Right lung (tissue), 10 donors: ENCODE results near the gene SMAD9. TPM values are rescaled to one million over a fixed set of nuclear protein-coding genes. Genes with fewer than 3 reads are reported as not detected.
A peak's percentile ranks its signal among the peaks of the same experiment; 100 is the strongest.

ENCODE experiments used
- DNase-seq, 2 donors: peaks; one replicate each; pipeline ENCODE4 v3.0.0-alpha.2; 2013
- long read RNA-seq, 8 donors: transcript quantifications; one replicate each; lab custom pipeline, GENCODE V29; 2026
- polyA plus RNA-seq, 5 donors: library from polyadenylated mRNA; unstranded; fragments of 120-200 nt; gene quantifications; one replicate each; pipeline versions ENCODE4 v1.2.1 to v1.2.3, GENCODE V29; 2013; ENCODE audit warnings: inconsistent platforms in 1 of 5, low replicate concordance in 1 of 5; ENCODE audit not compliant: insufficient read length in 5 of 5, insufficient read depth in 1 of 5

SMAD9 gene
- polyA plus RNA-seq: 10 to 100 TPM; 19.0 to 32.6 (median 29.2) TPM
- long read RNA-seq, donor 1, full-length matches to known transcripts: 2 of 15 reads
- long read RNA-seq, donor 1, partial matches to known transcripts: 13 of 15 reads
- long read RNA-seq, donor 1, other reads (novel, unspliced or antisense): 0 of 15 reads
- long read RNA-seq, donor 2: 0 reads
- long read RNA-seq, donor 3, full-length matches to known transcripts: 4 of 4 reads
- long read RNA-seq, donor 3, partial matches to known transcripts: 0 of 4 reads
- long read RNA-seq, donor 3, other reads (novel, unspliced or antisense): 0 of 4 reads
- long read RNA-seq, donor 4: 0 reads
- long read RNA-seq, donor 5, full-length matches to known transcripts: 1 of 1 reads
- long read RNA-seq, donor 5, partial matches to known transcripts: 0 of 1 reads
- long read RNA-seq, donor 5, other reads (novel, unspliced or antisense): 0 of 1 reads
- long read RNA-seq, donor 6, full-length matches to known transcripts: 2 of 2 reads
- long read RNA-seq, donor 6, partial matches to known transcripts: 0 of 2 reads
- long read RNA-seq, donor 6, other reads (novel, unspliced or antisense): 0 of 2 reads
- long read RNA-seq, donor 7, full-length matches to known transcripts: 7 of 7 reads
- long read RNA-seq, donor 7, partial matches to known transcripts: 0 of 7 reads
- long read RNA-seq, donor 7, other reads (novel, unspliced or antisense): 0 of 7 reads
- long read RNA-seq, donor 8: 0 reads

- peak; percentile 62 to 77 for DNase-seq
Measured at GRCh38 chr13:36919833-36920615, at the start of gene SMAD9. Gene SMAD9, minus strand, starts transcription at chr13:36920238. Its CDS starts 40,549 bp downstream, at chr13:36879689.

DNA sequence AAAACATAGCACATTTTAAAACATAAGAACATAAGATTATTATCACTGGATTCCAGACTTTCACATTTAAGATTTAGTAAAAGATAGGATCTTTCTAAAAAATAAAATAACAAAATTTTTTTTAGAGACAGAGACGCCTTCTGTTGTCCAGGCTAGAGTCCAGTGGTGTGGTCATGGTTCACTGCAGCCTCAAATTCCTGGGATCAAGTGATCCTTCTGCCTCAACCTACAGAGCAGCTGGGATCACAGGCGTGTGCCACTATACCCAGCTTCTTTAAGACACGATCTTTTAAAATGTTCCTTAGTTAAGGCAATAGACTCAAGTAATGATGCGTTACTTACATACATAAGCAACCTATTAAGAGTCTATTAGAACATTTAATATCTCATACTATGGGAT lies 46.4 kb upstream of the SMAD9 start:
- DNase-seq: no peak

DNA sequence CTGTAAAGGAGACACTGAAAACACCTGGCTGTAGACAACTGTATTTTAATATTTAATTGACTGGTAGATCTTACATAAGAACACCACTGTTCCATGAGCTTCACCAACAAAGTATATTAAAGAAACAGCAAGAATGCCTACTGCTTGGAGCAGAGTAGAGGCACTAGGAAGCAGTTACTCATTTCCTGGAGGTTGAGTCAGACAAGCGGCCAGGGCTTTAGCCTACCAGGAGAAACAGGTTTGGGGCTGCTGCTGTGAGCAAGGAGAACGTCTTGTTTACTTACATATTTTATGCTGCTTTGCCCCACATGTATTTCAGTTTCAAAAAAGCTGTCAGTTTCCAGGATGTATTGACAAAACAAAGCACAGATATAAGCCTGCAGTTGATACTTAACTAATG lies 45.7 kb upstream of the SMAD9 start:
- no peak for DNase-seq

- no peak for DNase-seq
Measured at GRCh38 chr13:36959456-36960116, 39.5 kb upstream of the SMAD9 start.

DNA sequence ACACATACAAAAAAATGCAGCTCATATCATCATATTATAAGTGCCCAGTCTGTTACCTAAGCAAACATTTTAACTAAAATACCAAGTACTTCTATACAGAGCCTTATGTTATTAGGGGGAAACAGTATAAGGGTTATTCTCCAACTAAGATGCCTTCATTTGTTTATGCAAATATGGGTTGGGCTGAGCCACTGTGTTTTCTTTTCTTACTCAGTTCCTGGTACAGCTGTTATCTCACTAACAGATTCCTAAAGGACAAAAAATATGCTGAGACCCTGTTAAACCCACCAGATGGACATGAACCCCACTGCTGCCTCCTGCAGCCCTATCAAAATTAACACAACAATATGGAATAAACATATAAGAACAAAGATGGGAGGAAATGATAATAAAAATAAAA lies 34.5 kb upstream of the SMAD9 start:
- no peak for DNase-seq

- DNase-seq: no peak
Measured at GRCh38 chr13:36950920-36951319, 30.9 kb upstream of the SMAD9 start.

- DNase-seq: no peak
Measured at GRCh38 chr13:36950330-36950729, 30.3 kb upstream of the SMAD9 start.

- no peak for DNase-seq
Measured at GRCh38 chr13:36945078-36945477, 25.0 kb upstream of the SMAD9 start.

- DNase-seq: no peak
Measured at GRCh38 chr13:36925603-36926002, 5.6 kb upstream of the SMAD9 start.

DNA sequence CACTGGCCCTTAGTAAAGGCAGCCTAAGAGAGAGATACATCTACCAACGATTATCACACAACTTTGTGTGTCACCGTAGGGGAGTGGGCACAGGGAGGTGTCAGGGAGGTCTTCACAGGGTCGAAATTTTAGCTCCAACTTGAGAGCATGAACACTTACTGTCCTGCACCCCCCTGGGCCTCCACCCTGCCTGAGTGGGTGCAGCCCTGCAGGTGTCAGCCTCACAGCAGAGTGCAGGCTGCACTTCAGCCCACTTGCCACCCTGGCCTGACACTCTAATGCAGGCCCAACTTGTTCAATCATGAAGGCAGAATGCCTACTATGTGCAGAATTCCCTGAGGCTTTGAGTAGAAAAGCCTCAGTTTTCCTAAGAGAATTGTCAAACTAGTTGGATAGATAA lies 4.0 kb upstream of the SMAD9 start:
- no peak for DNase-seq

DNA sequence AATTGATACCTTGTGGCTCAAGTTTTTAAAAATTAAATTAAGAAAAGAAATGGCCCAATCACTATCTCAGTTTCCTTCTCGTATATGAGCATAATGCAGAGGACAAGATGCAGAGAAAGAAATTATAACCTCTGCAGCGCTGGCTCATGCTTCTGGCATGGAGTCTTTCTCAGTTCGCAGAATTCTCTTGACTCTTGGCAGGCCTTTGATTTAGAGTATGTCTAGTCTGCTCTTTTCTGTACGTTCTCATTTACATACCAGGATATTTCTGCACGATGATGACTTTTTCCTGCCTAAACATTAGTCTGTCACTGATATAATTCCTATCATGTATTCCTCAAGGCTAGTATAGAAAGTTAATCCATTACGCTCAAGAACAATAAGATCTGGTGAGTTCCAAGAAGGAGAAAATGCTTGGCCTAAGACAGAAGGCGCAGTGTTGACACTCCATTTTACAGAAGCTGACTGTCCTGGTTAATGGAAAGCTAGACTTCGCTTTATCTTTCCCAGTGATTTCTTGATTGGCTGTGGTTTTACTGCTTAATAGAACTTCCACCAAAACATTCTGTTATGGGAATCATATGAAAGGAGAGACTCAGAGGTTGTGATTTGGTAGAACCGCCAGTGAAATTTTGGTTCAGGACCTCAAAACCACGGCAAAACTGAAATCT lies 1.7 kb upstream of the SMAD9 start:
- no peak for DNase-seq

DNA sequence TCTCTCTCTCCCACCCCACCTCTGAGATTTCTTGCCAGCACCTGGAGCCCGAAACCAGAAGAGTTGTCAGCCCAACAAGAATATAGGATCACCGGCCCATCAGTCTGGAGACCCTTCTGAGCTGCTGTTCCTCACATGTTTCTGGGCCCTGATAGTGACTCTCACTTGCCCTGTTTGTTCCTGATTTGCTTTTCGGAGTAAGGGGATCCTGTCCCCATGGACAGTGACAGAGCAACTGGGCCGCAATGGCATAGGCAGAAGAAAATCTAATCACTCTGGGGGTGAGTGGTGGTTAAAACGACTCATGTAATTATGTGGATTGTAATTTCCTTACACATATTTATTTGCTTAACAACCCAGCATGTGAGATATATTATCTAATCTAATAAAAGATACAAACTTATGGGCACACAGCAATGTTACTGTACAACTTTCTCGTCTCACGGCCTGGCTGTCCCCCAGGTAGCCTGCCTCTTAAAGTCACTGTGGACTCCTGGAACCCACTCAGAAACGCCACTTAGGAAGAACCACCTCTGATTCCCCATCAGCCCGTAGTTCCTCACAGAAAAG lies 663 bp upstream of the SMAD9 start:
- DNase-seq: no peak

GRCh38 chr13:36919171-36919832 lies 736 bp downstream of the SMAD9 start:
- DNase-seq: peak; percentile 55 to 58

DNA sequence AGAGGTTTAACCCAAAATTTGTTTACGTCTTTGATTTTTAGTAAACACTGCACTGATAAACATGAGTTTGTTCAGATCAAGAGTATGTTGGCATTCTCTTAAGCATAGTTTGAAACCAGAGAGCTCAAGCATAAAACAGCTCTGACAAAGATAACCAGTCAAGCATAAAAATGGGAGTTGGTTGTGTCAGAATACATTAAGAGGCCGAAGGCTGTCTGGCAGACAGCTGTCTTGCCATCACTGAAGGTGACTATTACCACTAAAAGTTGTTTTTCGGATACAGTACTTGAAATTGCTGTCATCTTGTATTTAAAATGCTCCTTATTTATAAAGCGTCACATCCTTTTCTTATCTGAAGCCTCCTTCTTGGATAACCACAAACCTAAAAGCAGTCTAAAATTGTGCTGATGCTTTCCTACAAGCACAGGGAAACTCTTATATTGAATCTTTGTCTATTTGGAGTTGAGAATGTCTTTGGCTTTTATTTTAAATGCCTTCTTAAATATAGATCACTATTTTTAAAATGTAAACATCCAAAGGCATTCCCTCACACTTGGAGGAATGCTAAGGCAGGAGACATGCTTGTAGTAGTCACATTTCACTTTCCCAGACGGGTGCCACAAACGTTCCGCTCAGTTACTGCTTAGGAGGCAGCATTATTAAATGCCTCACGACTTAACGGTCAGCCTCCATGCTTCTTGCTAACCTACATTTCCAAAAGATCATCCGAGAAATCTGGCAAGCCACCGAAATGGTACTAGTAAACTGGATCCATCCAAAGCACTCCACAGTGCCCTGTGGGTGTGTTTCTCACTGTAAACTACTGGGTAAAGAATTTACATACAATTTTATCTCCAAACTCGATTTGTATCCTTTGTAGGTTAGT lies 1.5 kb downstream of the SMAD9 start:
- DNase-seq: peak in 1 of 2 donors; percentile 31

DNA sequence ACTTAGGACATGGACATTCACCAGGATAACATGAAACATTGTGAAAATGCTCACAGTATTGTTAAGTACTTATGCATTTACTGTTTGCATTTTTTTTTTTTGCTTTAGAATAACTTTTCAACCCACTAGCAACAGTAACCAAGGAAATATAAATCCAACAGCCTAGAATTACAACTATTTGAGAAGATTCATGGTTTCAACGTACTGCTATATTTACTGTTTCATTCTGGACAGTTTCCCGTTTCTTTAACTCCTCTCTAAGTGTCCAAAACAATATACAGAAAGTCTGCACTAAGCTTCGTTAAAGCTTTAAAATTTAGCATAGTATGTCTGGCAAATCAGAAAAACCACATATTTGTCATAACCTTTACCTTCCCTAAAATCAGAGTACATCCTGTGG lies 2.7 kb downstream of the SMAD9 start:
- peak in 1 of 2 donors; percentile 31 for DNase-seq

- DNase-seq: no peak
Measured at GRCh38 chr13:36915896-36916640, 4.0 kb downstream of the SMAD9 start.

- DNase-seq: no peak
Measured at GRCh38 chr13:36915106-36915505, 4.9 kb downstream of the SMAD9 start.

DNA sequence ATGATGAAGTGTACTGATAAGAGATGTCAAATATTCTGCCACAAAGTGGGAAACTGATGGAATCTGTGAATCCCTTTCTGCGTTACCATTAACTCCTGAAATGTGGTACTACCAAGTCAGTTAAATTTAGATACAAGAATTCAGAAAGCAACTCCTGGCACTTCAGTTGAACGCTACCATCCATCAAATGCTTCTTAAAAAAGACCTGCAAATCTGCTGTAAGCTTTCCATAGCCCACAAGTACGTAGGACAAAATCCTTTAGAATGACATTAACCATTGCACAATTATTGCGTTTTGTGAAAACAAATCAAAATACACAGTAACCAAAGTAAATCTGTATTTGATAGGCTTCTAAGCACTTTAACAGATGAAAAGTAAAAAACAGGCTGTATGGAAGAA lies 5.4 kb downstream of the SMAD9 start:
- DNase-seq: no peak
